Loucy (cell line): ENCODE data around the gene SHCBP1.
"Not testable (repeated sequence)": the region's sequence is repeated elsewhere in the genome, so short reads cannot be mapped to it uniquely, and the experiment has no call there.

Source experiments
- H2AFZ ChIP-seq: fragments of 200-600 bp; sonication (generic); 2 replicates; pipeline ENCODE4 v1.6.0; 2016; ENCODE audit warnings: antibody characterized with exemption, mild to moderate bottlenecking, low read length, moderate library complexity
- H3F3A ChIP-seq: fragments of 200-600 bp; 2 replicates; pipeline ENCODE4 v1.6.0; 2016; ENCODE audit warnings: antibody characterized with exemption, low read depth, mild to moderate bottlenecking
- H3K27me3 ChIP-seq: fragments of 200-600 bp; sonication (generic); 2 replicates; pipeline ENCODE4 v1.6.1; 2014; ENCODE audit warnings: low read length, mild to moderate bottlenecking; ENCODE audit not compliant: insufficient read depth, poor library complexity, severe bottlenecking
- H3K36me3 ChIP-seq: fragments of 200-600 bp; sonication (generic); 2 replicates; pipeline ENCODE4 v1.6.1; 2016; ENCODE audit warnings: low read length; ENCODE audit not compliant: insufficient read depth
- H3K4me1 ChIP-seq: fragments of 200-600 bp; sonication (generic); 2 replicates; pipeline ENCODE4 v1.5.1; 2014; ENCODE audit warnings: low read length, mild to moderate bottlenecking; ENCODE audit not compliant: insufficient read depth, poor library complexity, severe bottlenecking
- H3K4me2 ChIP-seq: fragments of 200-600 bp; sonication (generic); 2 replicates; pipeline ENCODE4 v1.6.0; 2014; ENCODE audit warnings: antibody characterized with exemption, low read length, low read depth, mild to moderate bottlenecking; ENCODE audit not compliant: poor library complexity, severe bottlenecking
- H3K4me3 ChIP-seq: fragments of 200-600 bp; sonication (generic); 2 replicates; pipeline ENCODE4 v1.5.1; 2014; ENCODE audit warnings: low read length, mild to moderate bottlenecking, mixed read lengths; ENCODE audit not compliant: poor library complexity, severe bottlenecking
- H3K79me2 ChIP-seq: fragments of 200-600 bp; sonication (generic); 2 replicates; pipeline ENCODE4 v1.6.1; 2014; ENCODE audit warnings: low read length; ENCODE audit not compliant: insufficient read depth
- H3K9ac ChIP-seq: fragments of 200-600 bp; sonication (generic); 2 replicates; pipeline ENCODE4 v1.6.0; 2014; ENCODE audit warnings: mild to moderate bottlenecking, low read depth, low read length, moderate library complexity; ENCODE audit not compliant: poor library complexity, severe bottlenecking
- H3K9me2 ChIP-seq: fragments of 200-600 bp; sonication (generic); replicated peaks from 2 replicates; pipeline ENCODE4 v1.6.1; 2016; ENCODE audit warnings: low read depth, low read length, mixed read lengths
- H3K9me3 ChIP-seq: fragments of 200-600 bp; sonication (generic); 2 replicates; pipeline ENCODE4 v1.6.1; 2014; ENCODE audit warnings: mild to moderate bottlenecking, antibody characterized with exemption, low read length, low read depth; ENCODE audit not compliant: insufficient read depth
- H4K20me1 ChIP-seq: fragments of 200-600 bp; sonication (generic); 2 replicates; pipeline ENCODE4 v1.6.0; 2014; ENCODE audit warnings: antibody characterized with exemption, low read length, mild to moderate bottlenecking; ENCODE audit not compliant: insufficient read depth, poor library complexity, severe bottlenecking
- CTCF ChIP-seq: fragments of 200-600 bp; sonication (generic); conservative IDR thresholded peaks from 2 replicates; pipeline ENCODE4 v1.5.1; 2014; ENCODE audit warnings: mild to moderate bottlenecking, antibody characterized with exemption, low read length
- EZH2phosphoT487 ChIP-seq: fragments of 200-600 bp; IDR thresholded peaks from 2 replicates; pipeline ENCODE4 v1.6.1; 2018; ENCODE audit warnings: antibody characterized with exemption, mild to moderate bottlenecking, moderate library complexity, borderline replicate concordance

The SHCBP1 gene

DNA sequence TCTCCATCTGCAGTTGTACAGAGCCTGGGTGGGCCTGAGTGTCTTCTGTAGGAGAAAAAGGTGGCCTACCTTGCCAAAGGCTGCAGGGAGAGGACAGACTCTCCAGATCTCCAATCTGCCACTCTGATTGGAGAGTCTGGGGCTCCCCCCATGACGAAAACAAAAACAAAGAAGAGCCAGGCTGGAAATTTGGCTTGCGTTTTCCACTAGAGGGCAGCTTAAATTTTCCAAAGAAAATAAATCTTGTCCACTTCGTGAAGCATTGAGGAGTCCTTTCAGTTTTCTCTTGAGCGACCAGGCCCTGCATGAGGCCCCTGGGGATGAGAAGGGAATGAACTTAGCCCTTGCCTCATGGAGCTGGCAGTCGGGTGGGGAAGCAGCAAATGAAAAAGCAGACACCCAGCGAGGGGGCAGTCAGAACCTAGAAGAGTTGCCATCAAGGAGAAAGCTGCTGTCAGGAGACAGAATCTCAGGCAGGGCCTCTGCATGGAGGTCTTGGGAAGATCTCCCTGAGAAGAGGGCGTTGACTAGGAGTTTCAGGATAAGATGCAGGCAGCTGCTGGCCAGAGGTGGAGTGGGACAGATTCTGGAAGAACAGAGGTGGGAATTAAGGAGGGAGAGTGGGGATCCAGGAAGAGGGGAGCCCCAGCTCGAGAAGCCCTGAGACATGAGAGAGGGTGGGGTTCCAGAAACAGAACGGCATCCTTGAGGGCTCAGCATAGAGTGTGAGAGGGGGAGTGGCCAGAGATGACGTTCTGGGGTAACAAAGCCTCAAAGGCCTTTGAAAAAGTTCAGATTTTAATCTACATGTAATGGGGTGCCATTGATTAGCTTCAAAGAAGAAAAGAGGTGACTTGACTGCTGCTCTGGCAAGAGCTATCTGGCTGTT is 8.4 kb upstream of the SHCBP1 start:
- Histone ChIP-seq H3K4me3 (no peak overlapping the region), H3K9me3 (no peaks in the 10 kb centered on the region), H4K20me1 (no peaks in the 10 kb centered on the region), H3K4me2 (peak overlapping the region; percentile 18), H3K9ac (no peak overlapping the region), H3K27me3 (no peaks in the 10 kb centered on the region), H2AFZ (peak overlapping the region; percentile 49; the same call in 1 of the 2 replicates), H3F3A (no peaks in the 10 kb centered on the region), H3K36me3 (no peaks in the 10 kb centered on the region), H3K9me2 (no peaks in the 10 kb centered on the region), H3K4me1 (no peaks in the 10 kb centered on the region), H3K79me2 (no peaks in the 10 kb centered on the region)
- TF ChIP-seq CTCF (peak; percentile 30), EZH2phosphoT487 (no peak)

DNA sequence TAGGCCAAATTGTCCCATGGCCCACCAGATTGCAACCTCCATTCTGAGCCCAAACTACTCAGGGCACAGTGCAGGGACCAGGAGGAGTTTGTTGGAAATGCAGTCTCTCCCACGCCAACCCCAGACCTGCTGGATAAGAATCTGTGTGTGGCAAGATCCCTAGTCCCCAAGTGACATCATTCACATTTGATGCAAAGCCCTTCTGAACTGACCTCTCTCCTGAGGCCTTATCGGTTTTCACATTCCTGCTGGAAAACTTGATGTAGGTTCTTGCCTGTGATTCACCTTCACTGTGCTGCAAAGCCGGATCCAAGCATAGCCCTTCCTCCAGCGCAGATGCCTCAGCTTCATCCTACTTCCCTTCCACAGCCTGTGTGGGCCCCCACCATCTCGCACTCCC is 6.6 kb upstream of the SHCBP1 start:
- Histone ChIP-seq H3K9me2 (no peaks in the 10 kb centered on the region), H3K79me2 (no peaks in the 10 kb centered on the region), H3K4me2 (no peak overlapping the region), H3K9ac (no peak overlapping the region), H3K27me3 (no peaks in the 10 kb centered on the region), H3K4me3 (no peak overlapping the region), H3K9me3 (no peaks in the 10 kb centered on the region), H3K4me1 (no peaks in the 10 kb centered on the region), H3K36me3 (no peaks in the 10 kb centered on the region), H3F3A (no peaks in the 10 kb centered on the region), H4K20me1 (no peaks in the 10 kb centered on the region), H2AFZ (no peak overlapping the region)
- no peak for TF ChIP-seq CTCF
- TF ChIP-seq EZH2phosphoT487, result no peak

- not testable (repeated sequence) for H3K9ac ChIP-seq, H3K27me3 ChIP-seq, H4K20me1 ChIP-seq, H3K4me1 ChIP-seq, H3K9me2 ChIP-seq, H3F3A ChIP-seq, H3K4me3 ChIP-seq, H2AFZ ChIP-seq, H3K4me2 ChIP-seq, H3K36me3 ChIP-seq, H3K79me2 ChIP-seq, H3K9me3 ChIP-seq
Observed at GRCh38 chr16:46626681-46627080, 5.5 kb upstream of the SHCBP1 start.

DNA sequence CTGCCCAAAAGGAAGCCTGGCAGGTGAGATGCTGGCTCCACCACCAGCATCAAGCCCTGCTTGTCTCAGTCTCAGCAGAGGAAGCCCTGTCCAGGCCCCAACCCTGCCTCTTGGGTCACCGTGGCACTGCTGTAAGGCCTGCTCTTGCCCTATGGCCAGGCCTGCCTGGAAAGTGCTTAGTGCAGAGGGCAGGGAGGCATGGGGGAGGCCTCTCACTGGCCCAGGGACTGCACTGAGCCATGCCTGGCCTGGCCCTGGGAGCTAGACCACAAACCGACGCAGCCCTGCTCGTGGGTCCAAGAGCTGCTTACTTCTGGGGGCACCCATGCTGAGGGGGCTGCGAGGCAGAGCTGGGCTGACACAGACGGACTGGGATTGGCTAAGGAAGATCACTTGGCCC is 3.7 kb upstream of the SHCBP1 start:
- H3F3A ChIP-seq, H3K9me3 ChIP-seq, H3K9me2 ChIP-seq, H3K4me1 ChIP-seq, H3K27me3 ChIP-seq, H2AFZ ChIP-seq, H4K20me1 ChIP-seq, H3K4me2 ChIP-seq, H3K36me3 ChIP-seq, H3K4me3 ChIP-seq, H3K9ac ChIP-seq: not testable (repeated sequence)
- H3K79me2 ChIP-seq, result peaks cover 13% of the 10 kb centered on the region

DNA sequence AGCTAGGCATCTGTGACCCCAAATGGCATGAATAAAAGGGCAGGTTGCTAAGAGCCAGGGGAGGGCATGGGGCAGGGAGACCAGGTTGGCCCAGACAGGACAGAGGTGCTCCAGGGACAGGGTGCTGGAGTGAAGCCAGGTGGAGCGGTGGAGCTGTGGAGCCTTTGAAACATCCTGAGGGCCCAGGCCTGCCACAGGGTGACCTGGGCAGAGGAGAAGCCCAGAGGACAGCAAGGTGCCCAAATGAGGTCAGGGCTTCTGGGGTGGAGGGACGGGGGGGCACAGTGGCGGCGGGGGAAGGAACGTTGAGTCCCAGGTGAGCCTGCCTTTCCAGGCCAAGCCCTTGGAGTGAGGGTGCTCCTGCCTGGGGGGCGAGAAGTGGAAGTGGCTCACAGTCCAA is 2.5 kb upstream of the SHCBP1 start:
- H3F3A ChIP-seq, H4K20me1 ChIP-seq, H2AFZ ChIP-seq, H3K9ac ChIP-seq, H3K27me3 ChIP-seq, H3K4me3 ChIP-seq, H3K4me2 ChIP-seq, H3K36me3 ChIP-seq, H3K9me2 ChIP-seq, H3K9me3 ChIP-seq: not testable (repeated sequence)
- Histone ChIP-seq H3K4me1 (peaks cover 13% of the 10 kb centered on the region), H3K79me2 (peaks cover 24% of the 10 kb centered on the region)

DNA sequence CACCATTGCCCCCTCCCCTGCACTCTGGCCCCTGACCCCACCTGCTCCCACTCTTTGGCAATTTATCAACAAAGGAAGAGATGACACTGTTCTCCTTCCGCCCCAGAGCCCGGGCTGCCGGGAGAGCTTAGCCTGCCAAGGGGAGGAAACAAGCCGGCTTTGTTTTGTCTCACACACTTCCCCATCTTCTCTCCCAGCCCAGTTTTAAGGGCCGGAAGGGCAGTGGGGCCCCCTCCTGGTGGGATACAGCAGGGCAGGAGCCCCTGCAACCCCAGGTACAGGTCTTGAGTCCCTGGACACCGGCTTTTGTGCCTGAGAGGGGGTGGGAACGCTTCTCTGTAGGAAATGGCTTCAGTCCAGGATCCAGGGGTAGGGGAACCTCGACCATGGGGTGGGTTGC is 2.1 kb upstream of the SHCBP1 start:
- not testable (repeated sequence) for H3K9me2 ChIP-seq, H3F3A ChIP-seq, H3K27me3 ChIP-seq, H2AFZ ChIP-seq, H3K4me3 ChIP-seq, H3K4me2 ChIP-seq, H3K9me3 ChIP-seq, H4K20me1 ChIP-seq, H3K36me3 ChIP-seq, H3K9ac ChIP-seq
- Histone ChIP-seq H3K79me2 (peaks cover 28% of the 10 kb centered on the region), H3K4me1 (peaks cover 17% of the 10 kb centered on the region)
